Measurements from ENCODE around the gene GCK.

Gene GCK

GRCh38 chr7:44215531-44215930 is 26.3 kb upstream of the GCK start:
- Histone ChIP-seq H3K36me3 (ENCODE audit: control insufficient read depth in 2 of 2, insufficient read depth in 2 of 2, low read length in 2 of 2) (peaks cover 18 to 21% of the 10 kb centered on the region in 2 donors), H3K27ac (ENCODE audit: low read length) (no peak overlapping the region), H3K27me3 (ENCODE audit: control insufficient read depth in 1 of 2, insufficient read depth in 2 of 2, low read length in 2 of 2) (no peaks in the 10 kb centered on the region), H3K4me1 (ENCODE audit: control insufficient read depth, insufficient read depth, low read length) (no peaks in the 10 kb centered on the region), H3K9ac (ENCODE audit: low read length in 2 of 2) (no peak overlapping the region), H3K9me3 (ENCODE audit: control insufficient read depth in 2 of 2, low read length in 2 of 2) (peaks cover 0 to 2% of the 10 kb centered on the region in 2 donors), H3K4me3 (ENCODE audit: low read length in 2 of 2) (no peak overlapping the region)

DNA sequence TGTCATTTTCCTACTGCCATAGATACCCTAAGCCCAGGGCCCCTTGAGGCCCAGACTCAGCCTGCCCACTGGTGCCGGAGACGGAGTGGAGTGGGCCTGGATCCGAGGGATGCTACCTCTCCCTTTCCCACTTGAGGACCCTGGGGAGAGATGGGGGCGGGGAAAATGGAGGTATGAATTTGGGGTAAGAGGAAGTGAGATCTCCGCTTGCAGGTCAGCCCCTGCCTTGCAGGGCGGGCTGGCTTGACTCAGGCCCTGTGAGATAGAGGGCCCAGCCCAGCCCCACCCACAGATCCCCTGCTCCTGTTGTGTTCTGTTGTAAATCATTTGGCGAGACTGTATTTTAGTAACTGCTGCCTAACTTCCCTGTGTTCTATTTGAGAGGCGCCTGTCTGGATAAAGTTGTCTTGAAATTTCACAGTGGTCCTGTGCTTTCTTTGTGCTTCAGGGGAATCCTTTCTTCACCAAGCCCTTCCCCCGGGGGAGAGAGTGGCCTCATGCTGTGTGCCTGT is 24.7 kb upstream of the GCK start:
- Histone ChIP-seq H3K27me3 (ENCODE audit: control insufficient read depth in 1 of 2, insufficient read depth in 2 of 2, low read length in 2 of 2) (no peaks in the 10 kb centered on the region), H3K4me1 (ENCODE audit: control insufficient read depth, insufficient read depth, low read length) (no peaks in the 10 kb centered on the region), H3K9me3 (ENCODE audit: control insufficient read depth in 2 of 2, low read length in 2 of 2) (no peaks in the 10 kb centered on the region), H3K4me3 (ENCODE audit: low read length in 2 of 2) (no peak overlapping the region), H3K27ac (ENCODE audit: low read length) (no peak overlapping the region), H3K36me3 (ENCODE audit: control insufficient read depth in 2 of 2, insufficient read depth in 2 of 2, low read length in 2 of 2) (peaks cover 31 to 35% of the 10 kb centered on the region in 2 donors), H3K9ac (ENCODE audit: low read length in 2 of 2) (no peak overlapping the region)

GRCh38 chr7:44213206-44213876 is 24.1 kb upstream of the GCK start:
- Histone ChIP-seq H3K27ac (ENCODE audit: low read length) (no peak overlapping the region), H3K9ac (ENCODE audit: low read length in 2 of 2) (no peak overlapping the region), H3K4me3 (ENCODE audit: low read length in 2 of 2) (no peak overlapping the region), H3K4me1 (ENCODE audit: control insufficient read depth, insufficient read depth, low read length) (no peaks in the 10 kb centered on the region), H3K9me3 (ENCODE audit: control insufficient read depth in 2 of 2, low read length in 2 of 2) (no peaks in the 10 kb centered on the region), H3K36me3 (ENCODE audit: control insufficient read depth in 2 of 2, insufficient read depth in 2 of 2, low read length in 2 of 2) (peaks cover 37 to 40% of the 10 kb centered on the region in 2 donors), H3K27me3 (ENCODE audit: control insufficient read depth in 1 of 2, insufficient read depth in 2 of 2, low read length in 2 of 2) (no peaks in the 10 kb centered on the region)

DNA sequence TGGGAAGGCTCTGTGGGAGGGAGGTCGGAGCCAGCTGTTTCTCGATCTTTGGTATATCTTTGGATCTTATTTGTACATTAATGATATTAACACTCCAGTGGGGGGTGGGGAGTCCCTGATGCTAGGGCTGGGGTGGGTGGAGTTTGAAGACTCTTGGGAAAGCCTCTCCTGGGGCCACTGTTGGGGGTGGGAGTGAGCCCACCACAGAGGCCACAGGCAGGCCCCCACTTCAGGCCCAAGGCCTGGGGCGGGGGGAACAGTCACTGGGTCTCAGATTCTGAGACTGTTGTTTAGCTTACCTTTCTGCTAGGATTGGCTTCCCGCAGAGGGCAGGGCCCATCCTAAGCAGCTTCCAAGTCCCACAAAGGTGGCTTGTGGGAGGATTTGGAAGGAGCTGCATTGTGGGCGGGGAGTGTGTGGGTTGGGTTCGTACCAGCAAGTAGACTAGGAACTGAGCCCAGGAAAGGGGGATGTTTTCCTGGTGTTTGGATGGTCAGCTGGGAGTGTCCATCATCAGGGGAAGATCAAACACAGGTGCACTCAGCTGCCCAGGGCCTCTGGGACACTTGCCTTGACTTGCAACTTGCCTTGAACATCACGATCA is 23.4 kb upstream of the GCK start:
- Histone ChIP-seq H3K4me3 (ENCODE audit: low read length in 2 of 2) (no peak overlapping the region), H3K9ac (ENCODE audit: low read length in 2 of 2) (no peak overlapping the region), H3K36me3 (ENCODE audit: control insufficient read depth in 2 of 2, insufficient read depth in 2 of 2, low read length in 2 of 2) (peaks cover 40 to 46% of the 10 kb centered on the region in 2 donors), H3K27ac (ENCODE audit: low read length) (no peak overlapping the region), H3K27me3 (ENCODE audit: control insufficient read depth in 1 of 2, insufficient read depth in 2 of 2, low read length in 2 of 2) (no peaks in the 10 kb centered on the region), H3K9me3 (ENCODE audit: control insufficient read depth in 2 of 2, low read length in 2 of 2) (no peaks in the 10 kb centered on the region), H3K4me1 (ENCODE audit: control insufficient read depth, insufficient read depth, low read length) (no peaks in the 10 kb centered on the region)

DNA sequence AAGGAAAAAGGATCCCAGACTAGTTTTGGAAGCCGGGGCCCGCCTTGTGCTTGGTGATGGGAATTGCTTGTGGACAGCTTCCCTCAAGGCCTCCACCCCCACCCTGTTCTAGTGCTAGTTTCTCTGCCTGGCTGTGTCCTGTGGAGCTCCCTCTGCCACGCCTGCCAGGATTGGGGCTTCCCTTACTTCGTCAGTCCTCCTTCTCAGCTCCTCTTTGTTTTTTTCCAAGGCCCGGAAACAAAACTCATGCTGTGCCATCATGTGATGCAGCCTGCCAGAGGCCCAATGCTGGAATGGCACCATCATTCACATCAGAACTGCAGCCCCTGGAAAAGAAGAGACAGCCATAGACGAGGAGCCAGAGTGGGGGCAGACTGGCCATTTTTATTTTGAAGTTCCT is 22.8 kb upstream of the GCK start:
- Histone ChIP-seq H3K36me3 (ENCODE audit: control insufficient read depth in 2 of 2, insufficient read depth in 2 of 2, low read length in 2 of 2) (peaks cover 45 to 52% of the 10 kb centered on the region in 2 donors), H3K27ac (ENCODE audit: low read length) (no peak overlapping the region), H3K9ac (ENCODE audit: low read length in 2 of 2) (no peak overlapping the region)

GRCh38 chr7:44211126-44211675 is 22.0 kb upstream of the GCK start:
- no peak overlapping the region for H3K9ac ChIP-seq (ENCODE audit: low read length in 2 of 2)
- H3K27me3 ChIP-seq (ENCODE audit: control insufficient read depth in 1 of 2, insufficient read depth in 2 of 2, low read length in 2 of 2) = no peaks in the 10 kb centered on the region
- no peaks in the 10 kb centered on the region for H3K4me1 ChIP-seq (ENCODE audit: control insufficient read depth, insufficient read depth, low read length)
- H3K36me3 ChIP-seq (ENCODE audit: control insufficient read depth in 2 of 2, insufficient read depth in 2 of 2, low read length in 2 of 2) = peaks cover 52 to 58% of the 10 kb centered on the region in 2 donors
- no peak overlapping the region for H3K4me3 ChIP-seq (ENCODE audit: low read length in 2 of 2)
- H3K27ac ChIP-seq (ENCODE audit: low read length) = no peak overlapping the region
- H3K9me3 ChIP-seq (ENCODE audit: control insufficient read depth in 2 of 2, low read length in 2 of 2) = no peaks in the 10 kb centered on the region

More for the DNA sequence above, 22.8 kb upstream of the GCK start:
- Histone ChIP-seq H3K9me3 (ENCODE audit: control insufficient read depth in 2 of 2, low read length in 2 of 2) (no peaks in the 10 kb centered on the region), H3K4me3 (ENCODE audit: low read length in 2 of 2) (no peak overlapping the region), H3K27me3 (ENCODE audit: control insufficient read depth in 1 of 2, insufficient read depth in 2 of 2, low read length in 2 of 2) (no peaks in the 10 kb centered on the region), H3K4me1 (ENCODE audit: control insufficient read depth, insufficient read depth, low read length) (no peaks in the 10 kb centered on the region)

DNA sequence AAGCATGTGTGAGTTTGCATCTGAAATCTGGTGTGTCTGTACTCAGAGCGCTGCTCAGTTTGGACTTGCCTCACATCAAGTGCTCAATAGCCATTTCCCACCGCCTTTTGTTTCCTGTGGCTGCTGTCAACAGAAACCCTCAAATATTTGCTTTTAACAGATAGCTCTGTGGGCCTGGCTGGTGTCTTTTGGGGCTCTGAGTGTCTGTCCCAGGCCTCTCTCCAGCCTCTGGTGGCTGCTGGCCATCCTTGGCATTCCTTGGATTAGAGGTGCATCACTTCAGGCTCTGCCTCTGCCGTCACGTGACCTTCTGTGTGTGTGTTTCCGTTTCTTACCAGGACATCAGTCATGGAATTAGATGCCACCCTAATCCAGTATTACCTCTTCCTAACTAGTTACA is 20.9 kb upstream of the GCK start:
- no peak overlapping the region for H3K9ac ChIP-seq (ENCODE audit: low read length in 2 of 2)
- no peak overlapping the region for H3K27ac ChIP-seq (ENCODE audit: low read length)
- H3K4me3 ChIP-seq (ENCODE audit: low read length in 2 of 2) = no peak overlapping the region
- H3K4me1 ChIP-seq (ENCODE audit: control insufficient read depth, insufficient read depth, low read length) = no peaks in the 10 kb centered on the region
- H3K9me3 ChIP-seq (ENCODE audit: control insufficient read depth in 2 of 2, low read length in 2 of 2) = no peaks in the 10 kb centered on the region
- H3K36me3 ChIP-seq (ENCODE audit: control insufficient read depth in 2 of 2, insufficient read depth in 2 of 2, low read length in 2 of 2) = peaks cover 62 to 67% of the 10 kb centered on the region in 2 donors
- H3K27me3 ChIP-seq (ENCODE audit: control insufficient read depth in 1 of 2, insufficient read depth in 2 of 2, low read length in 2 of 2) = no peaks in the 10 kb centered on the region

GRCh38 chr7:44208085-44208484 is 18.8 kb upstream of the GCK start:
- Histone ChIP-seq H3K36me3 (ENCODE audit: control insufficient read depth in 2 of 2, insufficient read depth in 2 of 2, low read length in 2 of 2) (peaks cover 69 to 71% of the 10 kb centered on the region in 2 donors), H3K27me3 (ENCODE audit: control insufficient read depth in 1 of 2, insufficient read depth in 2 of 2, low read length in 2 of 2) (no peaks in the 10 kb centered on the region), H3K4me3 (ENCODE audit: low read length in 2 of 2) (no peak overlapping the region), H3K9ac (ENCODE audit: low read length in 2 of 2) (no peak overlapping the region), H3K4me1 (ENCODE audit: control insufficient read depth, insufficient read depth, low read length) (no peaks in the 10 kb centered on the region), H3K9me3 (ENCODE audit: control insufficient read depth in 2 of 2, low read length in 2 of 2) (no peaks in the 10 kb centered on the region), H3K27ac (ENCODE audit: low read length) (no peak overlapping the region)

GRCh38 chr7:44206008-44206407 is 16.8 kb upstream of the GCK start:
- H3K27me3 ChIP-seq (ENCODE audit: control insufficient read depth in 1 of 2, insufficient read depth in 2 of 2, low read length in 2 of 2) = no peaks in the 10 kb centered on the region
- peaks cover 55 to 59% of the 10 kb centered on the region in 2 donors for H3K36me3 ChIP-seq (ENCODE audit: control insufficient read depth in 2 of 2, insufficient read depth in 2 of 2, low read length in 2 of 2)

GRCh38 chr7:44201813-44202212 is 12.6 kb upstream of the GCK start:
- no peak overlapping the region for H3K27ac ChIP-seq (ENCODE audit: low read length)
- H3K4me1 ChIP-seq (ENCODE audit: control insufficient read depth, insufficient read depth, low read length) = peaks cover 11% of the 10 kb centered on the region
- H3K27me3 ChIP-seq (ENCODE audit: control insufficient read depth in 1 of 2, insufficient read depth in 2 of 2, low read length in 2 of 2) = peaks cover 0 to 3% of the 10 kb centered on the region in 2 donors
- peak overlapping the region; percentile 51 to 79 for H3K9ac ChIP-seq (ENCODE audit: low read length in 2 of 2)
- no peaks in the 10 kb centered on the region for H3K9me3 ChIP-seq (ENCODE audit: control insufficient read depth in 2 of 2, low read length in 2 of 2)
- peak overlapping the region; percentile 88 to 93 for H3K4me3 ChIP-seq (ENCODE audit: low read length in 2 of 2)
- peaks cover 23 to 24% of the 10 kb centered on the region in 2 donors for H3K36me3 ChIP-seq (ENCODE audit: control insufficient read depth in 2 of 2, insufficient read depth in 2 of 2, low read length in 2 of 2)

More at GRCh38 chr7:44206008-44206407, 16.8 kb upstream of the GCK start:
- no peak overlapping the region for H3K9ac ChIP-seq (ENCODE audit: low read length in 2 of 2)
- H3K4me1 ChIP-seq (ENCODE audit: control insufficient read depth, insufficient read depth, low read length) = peaks cover 11% of the 10 kb centered on the region
- H3K27ac ChIP-seq (ENCODE audit: low read length) = no peak overlapping the region
- H3K4me3 ChIP-seq (ENCODE audit: low read length in 2 of 2) = no peak overlapping the region
- no peaks in the 10 kb centered on the region for H3K9me3 ChIP-seq (ENCODE audit: control insufficient read depth in 2 of 2, low read length in 2 of 2)
